WTC11 (cell line): ENCODE data around the gene GARIN3. TPM values are rescaled to one million over a fixed set of nuclear protein-coding genes. Genes with fewer than 3 reads are reported as not detected.

ENCODE experiments used
- ATAC-seq: fragments of 200-7000 bp; cut with Tn5 transposase; 2 replicates; pipeline ENCODE4 v1.10.0; 2021; ENCODE audit warnings: mild to moderate bottlenecking, moderate library complexity
- CTCF ChIA-PET: fragments of 300-600 bp; sonication (Branson Sonifier 250); formaldehyde crosslinking; loops from one replicate; lab custom pipeline; 2021; ENCODE audit warnings: antibody characterized with exemption; lab: Charles Lee
- POLR2A ChIA-PET: fragments of 350-600 bp; sonication (Branson Sonifier 250); formaldehyde crosslinking; loops from one replicate; lab custom pipeline; 2021; ENCODE audit warnings: antibody characterized with exemption; lab: Charles Lee
- DNase-seq: peaks from one replicate; pipeline ENCODE4 v3.0.0; 2021; ENCODE audit warnings: low spot score
- H3K27ac Mint-ChIP-seq: 2 replicates; pipeline ENCODE4 v1.8.0; 2021; ENCODE audit warnings: mixed read lengths
- H3K27me3 Mint-ChIP-seq: 2 replicates; pipeline ENCODE4 v1.8.0; 2021; ENCODE audit warnings: low read depth, mild to moderate bottlenecking, moderate library complexity, mixed read lengths
- H3K36me3 Mint-ChIP-seq: 2 replicates; pipeline ENCODE4 v1.8.0; 2021; ENCODE audit warnings: mixed read lengths
- H3K4me1 Mint-ChIP-seq: 2 replicates; pipeline ENCODE4 v1.8.0; 2022; ENCODE audit warnings: mixed read lengths
- H3K4me3 Mint-ChIP-seq: 2 replicates; pipeline ENCODE4 v1.8.0; 2021; ENCODE audit warnings: mild to moderate bottlenecking, moderate library complexity, mixed read lengths
- H3K9me3 Mint-ChIP-seq: 2 replicates; pipeline ENCODE4 v1.8.0; 2021; ENCODE audit warnings: mixed read lengths
- ATF2 ChIP-seq: sonication (generic); formaldehyde crosslinking; IDR thresholded peaks from 2 replicates; pipeline ENCODE4 v1.8.1; 2022; ENCODE audit warnings: low read depth, missing genetic modification reagents, borderline replicate concordance
- ESRRA ChIP-seq: sonication (generic); formaldehyde crosslinking; IDR thresholded peaks from 2 replicates; pipeline ENCODE4 v1.8.1; 2022; ENCODE audit warnings: mild to moderate bottlenecking, missing genetic modification reagents, borderline replicate concordance
- ETV6 ChIP-seq: sonication (generic); formaldehyde crosslinking; IDR thresholded peaks from 2 replicates; pipeline ENCODE4 v1.8.1; 2022; ENCODE audit warnings: mild to moderate bottlenecking, missing genetic modification reagents
- FOXK1 ChIP-seq: sonication (generic); formaldehyde crosslinking; IDR thresholded peaks from 2 replicates; pipeline ENCODE4 v1.8.0; 2022; ENCODE audit warnings: mild to moderate bottlenecking, moderate library complexity, missing genetic modification reagents
- GRHL2 ChIP-seq: fragments of 250-450 bp; sonication (Bioruptor Pico); IDR thresholded peaks from 2 replicates; pipeline ENCODE4 v1.8.0; 2022; ENCODE audit warnings: mild to moderate bottlenecking, moderate library complexity; ENCODE audit not compliant: insufficient replicate concordance, severe bottlenecking
- JAZF1 ChIP-seq: fragments of 250-450 bp; sonication (Bioruptor Pico); IDR thresholded peaks from 2 replicates; pipeline ENCODE4 v1.9.0; 2021; ENCODE audit warnings: moderate library complexity, mild to moderate bottlenecking, inconsistent platforms
- MAX ChIP-seq: sonication (generic); formaldehyde crosslinking; IDR thresholded peaks from 2 replicates; pipeline ENCODE4 v1.8.0; 2022; ENCODE audit warnings: mild to moderate bottlenecking, missing genetic modification reagents
- NFE2L1 ChIP-seq: sonication (generic); formaldehyde crosslinking; IDR thresholded peaks from 2 replicates; pipeline ENCODE4 v1.8.1; 2023; ENCODE audit warnings: missing genetic modification reagents
- SMAD3 ChIP-seq: sonication (generic); formaldehyde crosslinking; IDR thresholded peaks from 2 replicates; pipeline ENCODE4 v1.8.0; 2022; ENCODE audit warnings: missing genetic modification reagents, mild to moderate bottlenecking, borderline replicate concordance
- TCF7 ChIP-seq: sonication (generic); formaldehyde crosslinking; IDR thresholded peaks from 2 replicates; pipeline ENCODE4 v1.8.0; 2022; ENCODE audit warnings: mild to moderate bottlenecking, low read depth, missing genetic modification reagents, moderate library complexity
- ZNF317 ChIP-seq: sonication (generic); formaldehyde crosslinking; IDR thresholded peaks from 2 replicates; pipeline ENCODE4 v1.8.1; 2023; ENCODE audit warnings: low read depth, mild to moderate bottlenecking, moderate library complexity, missing genetic modification reagents, borderline replicate concordance
- total RNA-seq: library from RNA; stranded (reverse); gene quantifications from 3 replicates; pipeline ENCODE4 v1.2.3, GENCODE V29; 2021
- TF ChIP-seq, protein P1 (sequence below): sonication (generic); formaldehyde crosslinking; IDR thresholded peaks from 2 replicates; pipeline ENCODE4 v1.8.1; 2022; ENCODE audit warnings: low read depth, mild to moderate bottlenecking, moderate library complexity, missing genetic modification reagents, borderline replicate concordance
- TF ChIP-seq, protein P2 (sequence below): sonication (generic); formaldehyde crosslinking; IDR thresholded peaks from 2 replicates; pipeline ENCODE4 v1.8.1; 2022; ENCODE audit warnings: missing genetic modification reagents, borderline replicate concordance
- TF ChIP-seq, protein P3 (sequence below): sonication (generic); formaldehyde crosslinking; IDR thresholded peaks from 2 replicates; pipeline ENCODE4 v1.8.0; 2023; ENCODE audit warnings: mild to moderate bottlenecking, missing genetic modification reagents
- TF ChIP-seq, protein P4 (sequence below): fragments of 250-450 bp; sonication (Bioruptor Pico); IDR thresholded peaks from 2 replicates; pipeline ENCODE4 v1.9.0; 2021; ENCODE audit warnings: mild to moderate bottlenecking
- TF ChIP-seq, protein P5 (sequence below): sonication (generic); formaldehyde crosslinking; IDR thresholded peaks from 2 replicates; pipeline ENCODE4 v1.8.0; 2022; ENCODE audit warnings: mild to moderate bottlenecking, missing genetic modification reagents

GARIN3 gene
- total RNA-seq, 1 experiment from 2014 or later: not detected

DNA sequence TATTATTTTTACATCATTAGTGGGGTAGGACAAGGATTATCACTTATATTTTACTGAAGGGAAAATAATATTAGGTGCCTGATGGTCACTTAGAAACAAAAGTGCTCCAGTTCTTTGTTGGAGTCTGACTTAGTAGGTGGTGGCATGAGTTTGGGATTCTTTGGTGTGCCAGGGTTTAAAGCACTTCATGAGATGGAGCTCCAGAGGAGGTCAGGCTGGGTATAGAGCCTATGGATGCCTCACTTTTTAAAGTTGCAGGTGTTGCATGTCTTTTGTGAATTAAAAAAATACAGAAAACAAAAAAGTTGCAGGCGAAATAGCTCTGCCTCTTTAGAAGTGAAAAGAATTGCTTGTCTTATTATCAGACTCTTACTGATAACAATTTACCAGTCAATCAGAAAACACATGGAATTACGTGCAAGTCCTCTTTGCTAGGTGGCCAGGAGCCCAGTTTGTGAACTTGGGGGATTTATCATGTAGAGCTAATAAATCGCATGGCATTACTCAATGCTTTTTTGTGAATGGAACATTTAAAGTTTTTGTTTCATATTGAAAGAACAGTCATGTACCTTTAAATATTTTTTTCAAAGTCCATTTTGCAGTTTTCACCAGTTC lies 16.2 kb upstream of the GARIN3 start (continued):
- TF ChIP-seq, protein P1, sequence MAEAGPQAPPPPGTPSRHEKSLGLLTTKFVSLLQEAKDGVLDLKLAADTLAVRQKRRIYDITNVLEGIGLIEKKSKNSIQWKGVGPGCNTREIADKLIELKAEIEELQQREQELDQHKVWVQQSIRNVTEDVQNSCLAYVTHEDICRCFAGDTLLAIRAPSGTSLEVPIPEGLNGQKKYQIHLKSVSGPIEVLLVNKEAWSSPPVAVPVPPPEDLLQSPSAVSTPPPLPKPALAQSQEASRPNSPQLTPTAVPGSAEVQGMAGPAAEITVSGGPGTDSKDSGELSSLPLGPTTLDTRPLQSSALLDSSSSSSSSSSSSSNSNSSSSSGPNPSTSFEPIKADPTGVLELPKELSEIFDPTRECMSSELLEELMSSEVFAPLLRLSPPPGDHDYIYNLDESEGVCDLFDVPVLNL: no peak
- no peak for TF ChIP-seq ESRRA (CRISPR knock-in tag)

GRCh38 chr5:157180374-157181264 lies 14.6 kb upstream of the GARIN3 start, which contains the start of gene ITK:
ITK (plus strand) TSS chr5:157180840; CDS start chr5:157180978, 138 bp downstream.
- no peak within 1 kb of the TSS for H3K4me3 Mint-ChIP-seq
- DNase-seq (no peak), ATAC-seq (no peak)
- no peak within 1 kb of the TSS for H3K27ac Mint-ChIP-seq
- H3K36me3 Mint-ChIP-seq: no peaks in the 10 kb centered on the region
- ChIA-PET POLR2A (no interaction called here), CTCF (no interaction called here)
- peaks cover 7% of the 10 kb centered on the region; the same call in 1 of the 2 replicates for H3K9me3 Mint-ChIP-seq
- H3K4me1 Mint-ChIP-seq: no peaks in the 10 kb centered on the region
- TF ChIP-seq SMAD3 (CRISPR knock-in tag) (no peak), JAZF1 (CRISPR knock-in tag) (no peak), NFE2L1 (CRISPR knock-in tag) (no peak)
- peaks cover 31% of the 10 kb centered on the region for H3K27me3 Mint-ChIP-seq

GRCh38 chr5:157178966-157179365 lies 12.9 kb upstream of the GARIN3 start:
- DNase-seq (no peak), ATAC-seq (no peak)
- Mint-ChIP-seq H3K4me3 (no peak overlapping the region), H3K27ac (no peak overlapping the region), H3K4me1 (no peaks in the 10 kb centered on the region), H3K9me3 (peaks cover 8% of the 10 kb centered on the region), H3K36me3 (no peaks in the 10 kb centered on the region), H3K27me3 (peaks cover 18% of the 10 kb centered on the region)
- ChIA-PET CTCF (no interaction called here), POLR2A (no interaction called here)
- TF ChIP-seq ZNF317 (CRISPR knock-in tag) (no peak), ETV6 (CRISPR knock-in tag) (no peak), FOXK1 (no peak), TCF7 (CRISPR knock-in tag) (no peak)
- TF ChIP-seq, protein P2, sequence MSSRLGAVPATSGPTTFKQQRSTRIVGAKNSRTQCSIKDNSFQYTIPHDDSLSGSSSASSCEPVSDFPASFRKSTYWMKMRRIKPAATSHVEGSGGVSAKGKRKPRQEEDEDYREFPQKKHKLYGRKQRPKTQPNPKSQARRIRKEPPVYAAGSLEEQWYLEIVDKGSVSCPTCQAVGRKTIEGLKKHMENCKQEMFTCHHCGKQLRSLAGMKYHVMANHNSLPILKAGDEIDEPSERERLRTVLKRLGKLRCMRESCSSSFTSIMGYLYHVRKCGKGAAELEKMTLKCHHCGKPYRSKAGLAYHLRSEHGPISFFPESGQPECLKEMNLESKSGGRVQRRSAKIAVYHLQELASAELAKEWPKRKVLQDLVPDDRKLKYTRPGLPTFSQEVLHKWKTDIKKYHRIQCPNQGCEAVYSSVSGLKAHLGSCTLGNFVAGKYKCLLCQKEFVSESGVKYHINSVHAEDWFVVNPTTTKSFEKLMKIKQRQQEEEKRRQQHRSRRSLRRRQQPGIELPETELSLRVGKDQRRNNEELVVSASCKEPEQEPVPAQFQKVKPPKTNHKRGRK (CRISPR knock-in tag): no peak
- TF ChIP-seq, protein P3, sequence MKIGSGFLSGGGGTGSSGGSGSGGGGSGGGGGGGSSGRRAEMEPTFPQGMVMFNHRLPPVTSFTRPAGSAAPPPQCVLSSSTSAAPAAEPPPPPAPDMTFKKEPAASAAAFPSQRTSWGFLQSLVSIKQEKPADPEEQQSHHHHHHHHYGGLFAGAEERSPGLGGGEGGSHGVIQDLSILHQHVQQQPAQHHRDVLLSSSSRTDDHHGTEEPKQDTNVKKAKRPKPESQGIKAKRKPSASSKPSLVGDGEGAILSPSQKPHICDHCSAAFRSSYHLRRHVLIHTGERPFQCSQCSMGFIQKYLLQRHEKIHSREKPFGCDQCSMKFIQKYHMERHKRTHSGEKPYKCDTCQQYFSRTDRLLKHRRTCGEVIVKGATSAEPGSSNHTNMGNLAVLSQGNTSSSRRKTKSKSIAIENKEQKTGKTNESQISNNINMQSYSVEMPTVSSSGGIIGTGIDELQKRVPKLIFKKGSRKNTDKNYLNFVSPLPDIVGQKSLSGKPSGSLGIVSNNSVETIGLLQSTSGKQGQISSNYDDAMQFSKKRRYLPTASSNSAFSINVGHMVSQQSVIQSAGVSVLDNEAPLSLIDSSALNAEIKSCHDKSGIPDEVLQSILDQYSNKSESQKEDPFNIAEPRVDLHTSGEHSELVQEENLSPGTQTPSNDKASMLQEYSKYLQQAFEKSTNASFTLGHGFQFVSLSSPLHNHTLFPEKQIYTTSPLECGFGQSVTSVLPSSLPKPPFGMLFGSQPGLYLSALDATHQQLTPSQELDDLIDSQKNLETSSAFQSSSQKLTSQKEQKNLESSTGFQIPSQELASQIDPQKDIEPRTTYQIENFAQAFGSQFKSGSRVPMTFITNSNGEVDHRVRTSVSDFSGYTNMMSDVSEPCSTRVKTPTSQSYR (CRISPR knock-in tag): no peak

DNA sequence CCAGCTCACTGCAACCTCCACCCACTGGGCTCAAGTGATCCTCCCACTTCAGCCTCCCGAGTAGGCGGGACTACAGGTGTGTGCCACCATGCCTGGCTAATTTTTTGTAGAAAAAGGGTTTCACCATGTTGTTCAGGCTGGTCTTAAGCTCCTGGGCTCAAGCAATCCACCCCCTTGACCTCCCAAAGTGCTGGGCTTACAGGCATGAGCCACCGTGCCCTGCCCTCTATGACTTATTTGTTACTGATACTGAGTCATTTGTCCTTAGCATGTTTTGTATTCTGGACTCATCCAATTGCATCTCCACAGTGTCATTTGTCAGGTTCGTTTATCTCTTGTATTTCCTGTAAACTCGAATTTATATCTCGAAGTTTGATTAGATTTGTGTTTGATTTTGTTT lies 11.9 kb upstream of the GARIN3 start:
- no peak for DNase-seq
- no peaks in the 10 kb centered on the region for H3K36me3 Mint-ChIP-seq
- no peak overlapping the region for H3K27ac Mint-ChIP-seq
- H3K4me1 Mint-ChIP-seq: peaks cover under 1% of the 10 kb centered on the region; the same call in 1 of the 2 replicates
- ChIA-PET CTCF (no interaction called here), POLR2A (no interaction called here)
- H3K9me3 Mint-ChIP-seq: peaks cover 8% of the 10 kb centered on the region
- no peak overlapping the region for H3K4me3 Mint-ChIP-seq
- H3K27me3 Mint-ChIP-seq: peaks cover 12% of the 10 kb centered on the region
- no peak for ATAC-seq
- no peak for TF ChIP-seq ATF2
- TF ChIP-seq, protein P4, sequence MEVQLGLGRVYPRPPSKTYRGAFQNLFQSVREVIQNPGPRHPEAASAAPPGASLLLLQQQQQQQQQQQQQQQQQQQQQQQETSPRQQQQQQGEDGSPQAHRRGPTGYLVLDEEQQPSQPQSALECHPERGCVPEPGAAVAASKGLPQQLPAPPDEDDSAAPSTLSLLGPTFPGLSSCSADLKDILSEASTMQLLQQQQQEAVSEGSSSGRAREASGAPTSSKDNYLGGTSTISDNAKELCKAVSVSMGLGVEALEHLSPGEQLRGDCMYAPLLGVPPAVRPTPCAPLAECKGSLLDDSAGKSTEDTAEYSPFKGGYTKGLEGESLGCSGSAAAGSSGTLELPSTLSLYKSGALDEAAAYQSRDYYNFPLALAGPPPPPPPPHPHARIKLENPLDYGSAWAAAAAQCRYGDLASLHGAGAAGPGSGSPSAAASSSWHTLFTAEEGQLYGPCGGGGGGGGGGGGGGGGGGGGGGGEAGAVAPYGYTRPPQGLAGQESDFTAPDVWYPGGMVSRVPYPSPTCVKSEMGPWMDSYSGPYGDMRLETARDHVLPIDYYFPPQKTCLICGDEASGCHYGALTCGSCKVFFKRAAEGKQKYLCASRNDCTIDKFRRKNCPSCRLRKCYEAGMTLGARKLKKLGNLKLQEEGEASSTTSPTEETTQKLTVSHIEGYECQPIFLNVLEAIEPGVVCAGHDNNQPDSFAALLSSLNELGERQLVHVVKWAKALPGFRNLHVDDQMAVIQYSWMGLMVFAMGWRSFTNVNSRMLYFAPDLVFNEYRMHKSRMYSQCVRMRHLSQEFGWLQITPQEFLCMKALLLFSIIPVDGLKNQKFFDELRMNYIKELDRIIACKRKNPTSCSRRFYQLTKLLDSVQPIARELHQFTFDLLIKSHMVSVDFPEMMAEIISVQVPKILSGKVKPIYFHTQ (CRISPR knock-in tag): no peak
- TF ChIP-seq, protein P5, sequence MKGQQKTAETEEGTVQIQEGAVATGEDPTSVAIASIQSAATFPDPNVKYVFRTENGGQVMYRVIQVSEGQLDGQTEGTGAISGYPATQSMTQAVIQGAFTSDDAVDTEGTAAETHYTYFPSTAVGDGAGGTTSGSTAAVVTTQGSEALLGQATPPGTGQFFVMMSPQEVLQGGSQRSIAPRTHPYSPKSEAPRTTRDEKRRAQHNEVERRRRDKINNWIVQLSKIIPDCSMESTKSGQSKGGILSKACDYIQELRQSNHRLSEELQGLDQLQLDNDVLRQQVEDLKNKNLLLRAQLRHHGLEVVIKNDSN (CRISPR knock-in tag): no peak
- TF ChIP-seq MAX (CRISPR knock-in tag): no peak
- no peak for TF ChIP-seq GRHL2 (CRISPR knock-in tag)
